ENCODE results near the gene IL17RC. TPM values are rescaled to one million over a fixed set of nuclear protein-coding genes. Genes with fewer than 3 reads are reported as not detected.
A peak's percentile ranks its signal among the peaks of the same experiment; 100 is the strongest.

The IL17RC gene
- total RNA-seq, 1 experiment from 2014 or later: 24.4 TPM

DNA sequence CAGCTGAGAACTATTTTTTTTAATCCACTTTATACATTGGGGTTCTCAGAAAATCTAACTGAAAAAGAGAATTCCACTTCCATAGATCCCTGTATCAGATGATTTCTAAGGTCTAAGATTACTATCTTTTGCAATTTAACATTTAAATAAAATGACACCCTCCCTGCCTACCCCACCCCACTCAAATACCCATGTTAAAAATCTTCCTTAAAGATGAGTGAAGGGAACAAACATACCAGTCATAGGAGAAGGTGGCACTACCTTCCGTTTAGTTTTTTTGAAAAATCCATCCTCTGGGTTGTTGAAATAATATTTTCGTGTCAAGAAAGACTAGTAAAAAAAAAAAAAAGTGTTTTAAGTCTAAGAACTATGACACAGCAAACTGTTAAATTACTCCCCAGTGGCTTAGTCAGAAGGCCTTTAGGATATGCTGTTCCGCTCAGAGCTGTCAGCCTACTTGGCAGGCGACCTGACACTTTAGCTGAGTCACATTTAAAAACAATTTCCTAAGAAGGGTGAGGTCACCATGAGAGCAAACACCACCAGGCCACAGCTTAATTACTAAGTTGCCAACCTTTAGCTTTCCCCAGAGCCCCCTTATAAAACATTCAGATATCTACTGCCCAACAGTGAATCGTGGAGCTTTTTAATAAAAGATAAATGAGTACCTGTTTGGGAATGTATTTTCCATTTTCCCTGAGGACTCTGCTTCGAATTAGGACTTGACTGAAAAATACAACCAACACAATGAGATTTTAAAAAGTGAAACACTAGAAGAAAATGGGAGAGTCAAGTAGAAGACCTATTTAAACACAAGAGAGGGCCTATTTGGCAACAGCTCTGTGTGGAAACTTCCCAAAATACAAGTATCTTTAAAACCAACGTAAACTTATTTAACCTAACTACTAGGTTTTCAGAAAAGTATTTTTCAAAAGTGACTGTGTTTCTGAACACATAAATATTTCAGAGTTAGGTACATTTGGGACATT, 60.1 kb downstream of the IL17RC start:
- peak; percentile 89 for DNase-seq (ENCODE audit: extremely low read depth, low read depth)

DNA sequence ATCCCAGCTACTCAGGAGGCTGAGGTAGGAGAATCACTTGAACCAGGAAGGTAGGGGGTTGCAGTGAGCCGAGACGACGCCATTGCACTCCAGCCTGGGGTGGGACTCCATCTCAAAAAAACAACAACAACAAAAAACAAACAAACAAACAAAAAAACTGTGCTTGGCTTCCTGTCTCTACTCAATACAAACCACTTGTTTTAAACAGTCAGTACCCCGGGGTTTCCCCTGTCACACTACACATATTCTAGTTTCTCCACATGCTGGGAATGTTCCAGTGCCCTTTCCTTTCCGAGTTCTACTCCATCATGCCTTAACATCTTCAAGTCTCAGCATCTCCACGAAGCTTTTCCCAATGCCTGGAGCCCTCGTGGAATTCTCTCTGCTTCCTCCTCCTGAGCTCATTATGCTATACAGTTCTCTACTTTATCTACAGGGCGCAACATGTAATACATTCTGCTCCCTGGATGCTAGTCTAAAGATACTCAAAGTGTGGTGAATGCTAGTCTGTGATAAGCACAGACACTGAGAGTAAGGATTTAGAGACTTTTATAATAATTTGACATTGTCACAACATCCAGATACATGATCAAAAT, 61.9 kb downstream of the IL17RC start:
- no peak for DNase-seq (ENCODE audit: extremely low read depth, low read depth)

DNA sequence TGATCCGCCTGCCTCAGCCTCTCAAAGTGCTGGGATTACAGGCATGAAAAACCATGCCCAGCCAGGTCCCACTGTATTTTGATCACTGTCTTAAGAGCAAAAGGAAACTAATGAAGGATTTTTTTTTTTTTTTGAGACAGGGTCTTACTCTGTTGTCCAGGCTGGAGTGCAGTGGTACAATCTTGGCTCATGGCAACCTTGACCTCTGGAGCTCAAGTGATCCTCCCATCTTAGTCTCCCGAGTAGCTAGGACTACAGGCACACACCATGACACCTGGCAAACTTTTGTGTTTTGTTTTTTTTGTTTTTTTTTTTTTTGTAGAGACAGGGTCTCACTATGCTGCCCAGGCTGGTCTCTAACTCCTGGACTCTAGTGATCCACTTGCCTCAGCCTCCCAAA, 63.4 kb downstream of the IL17RC start:
- no peak for DNase-seq (ENCODE audit: extremely low read depth, low read depth)

Small RNA genes within 50 kb of the gene (small RNA-seq; reads per million reads assigned to genes)
- 0 reads per million in 2 experiments for gene RNU6-882P

Other genes with a start within 250 kb of the IL17RC start
- not detected in 2 replicates for gene CPNE9, start 213.3 kb upstream of the IL17RC start, total RNA-seq (2014; rRNA removed; shearing (Covaris generic))
- gene BRPF1, start 185.4 kb upstream of the IL17RC start, total RNA-seq (2014; rRNA removed; shearing (Covaris generic)): 6.3 and 7.8 TPM in 2 replicates
- 10.1 and 13.9 TPM in 2 replicates for gene OGG1, start 167.1 kb upstream of the IL17RC start, total RNA-seq (2014; rRNA removed; shearing (Covaris generic))
- gene CAMK1, start 147.2 kb upstream of the IL17RC start, total RNA-seq (2014; rRNA removed; shearing (Covaris generic)): 27.1 and 28.2 TPM in 2 replicates
- gene TADA3, start 124.6 kb upstream of the IL17RC start, total RNA-seq (2014; rRNA removed; shearing (Covaris generic)): 45.6 and 49.2 TPM in 2 replicates
- 80.9 and 97.3 TPM in 2 replicates for gene ARPC4, start 124.0 kb upstream of the IL17RC start, total RNA-seq (2014; rRNA removed; shearing (Covaris generic))
- 5.2 and 8.2 TPM in 2 replicates for gene TTLL3, start 106.8 kb upstream of the IL17RC start, total RNA-seq (2014; rRNA removed; shearing (Covaris generic))
- gene RPUSD3, start 73.1 kb upstream of the IL17RC start, total RNA-seq (2014; rRNA removed; shearing (Covaris generic)): 22.2 and 25.3 TPM in 2 replicates
- not detected in 2 replicates for gene CIDEC, start 36.8 kb upstream of the IL17RC start, total RNA-seq (2014; rRNA removed; shearing (Covaris generic))
- gene JAGN1, start 26.5 kb upstream of the IL17RC start, total RNA-seq (2014; rRNA removed; shearing (Covaris generic)): 30.2 and 35.3 TPM in 2 replicates
- gene IL17RE, start 14.2 kb upstream of the IL17RC start, total RNA-seq (2014; rRNA removed; shearing (Covaris generic)): 0.12 and 0.23 TPM in 2 replicates
- 12.8 and 13.6 TPM in 2 replicates for gene CRELD1, start 16.7 kb downstream of the IL17RC start, total RNA-seq (2014; rRNA removed; shearing (Covaris generic))
- gene PRRT3, start 35.3 kb downstream of the IL17RC start, total RNA-seq (2014; rRNA removed; shearing (Covaris generic)): 0.45 and 0.72 TPM in 2 replicates
- gene EMC3, start 69.7 kb downstream of the IL17RC start, total RNA-seq (2014; rRNA removed; shearing (Covaris generic)): 63.7 and 71.2 TPM in 2 replicates
- 18.2 and 21.0 TPM in 2 replicates for gene FANCD2, start 109.3 kb downstream of the IL17RC start, total RNA-seq (2014; rRNA removed; shearing (Covaris generic))
- not detected in 2 replicates for gene FANCD2OS, start 191.2 kb downstream of the IL17RC start, total RNA-seq (2014; rRNA removed; shearing (Covaris generic))
- gene BRK1, start 198.6 kb downstream of the IL17RC start, total RNA-seq (2014; rRNA removed; shearing (Covaris generic)): 75.0 and 86.3 TPM in 2 replicates
- gene VHL, start 224.7 kb downstream of the IL17RC start, total RNA-seq (2014; rRNA removed; shearing (Covaris generic)): 42.4 and 52.4 TPM in 2 replicates
- gene IRAK2, start 247.8 kb downstream of the IL17RC start, total RNA-seq (2014; rRNA removed; shearing (Covaris generic)): 2.1 and 2.2 TPM in 2 replicates

Data from NCI-H460 (cell line).